HG03196 (cell line): ENCODE results near the gene CDR2.
A peak's percentile ranks its signal among the peaks of the same experiment; 100 is the strongest.
"Not testable (repeated sequence)": the region's sequence is repeated elsewhere in the genome, so short reads cannot be mapped to it uniquely, and the experiment has no call there.

Source experiments
- ATAC-seq: cut with Tn5 transposase; IDR thresholded peaks from one replicate; pipeline ENCODE4 v1.9.1; 2021; ENCODE audit not compliant: unreplicated experiment

CDR2 gene

DNA sequence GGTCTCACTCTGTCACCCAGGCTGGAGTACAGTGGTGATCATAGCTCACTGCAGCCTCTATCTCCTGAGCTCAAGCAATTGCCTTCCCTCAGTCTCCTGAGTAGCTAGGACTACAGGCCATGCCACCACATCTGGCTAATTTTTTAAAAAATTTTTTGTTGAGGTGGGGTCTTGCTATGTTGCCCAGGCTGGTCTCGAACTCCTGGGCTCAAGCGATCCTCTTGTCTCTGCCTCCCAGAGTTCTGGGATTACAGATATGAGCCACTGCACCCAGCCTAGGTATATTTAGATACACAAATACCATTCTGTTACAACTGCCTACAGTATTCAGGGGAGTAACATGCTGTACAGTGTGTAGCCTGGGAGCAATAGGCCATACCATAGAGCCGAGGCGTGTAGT, 62.9 kb downstream of the CDR2 start:
- no peak for ATAC-seq

DNA sequence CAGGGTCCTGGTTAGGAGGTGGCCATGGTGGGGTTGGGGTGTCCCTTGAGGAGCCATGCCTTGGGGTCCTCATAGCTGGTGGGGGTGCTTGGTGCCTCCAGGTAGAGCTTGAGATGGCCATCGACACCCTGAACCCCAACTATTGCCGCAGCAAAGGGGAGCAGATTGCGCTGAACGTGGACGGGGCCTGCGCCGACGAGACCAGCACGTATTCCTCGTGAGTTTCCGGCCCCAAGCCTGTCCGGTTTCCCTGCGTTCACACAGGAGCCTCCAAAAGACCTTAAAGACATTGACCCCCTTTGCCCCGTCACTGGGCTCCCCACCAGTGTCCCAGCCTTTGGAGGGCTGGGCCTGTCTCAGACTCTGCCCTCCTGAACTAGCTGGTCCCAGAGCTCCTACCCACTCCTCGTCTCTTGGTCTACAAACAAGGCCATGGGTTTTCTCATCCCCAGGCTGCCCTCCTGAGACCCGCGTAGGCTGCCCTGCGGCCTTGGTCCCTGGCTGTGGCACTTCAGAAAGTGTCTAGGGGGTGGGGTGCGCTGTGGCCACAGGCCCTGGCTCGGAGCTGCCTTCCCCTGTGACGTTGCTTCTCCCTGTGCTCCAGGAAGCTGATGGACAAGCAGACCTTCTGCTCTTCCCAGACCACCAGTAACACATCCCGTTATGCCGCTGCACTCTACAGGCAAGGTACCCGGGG, 65.4 kb downstream of the CDR2 start:
- ATAC-seq: no peak

DNA sequence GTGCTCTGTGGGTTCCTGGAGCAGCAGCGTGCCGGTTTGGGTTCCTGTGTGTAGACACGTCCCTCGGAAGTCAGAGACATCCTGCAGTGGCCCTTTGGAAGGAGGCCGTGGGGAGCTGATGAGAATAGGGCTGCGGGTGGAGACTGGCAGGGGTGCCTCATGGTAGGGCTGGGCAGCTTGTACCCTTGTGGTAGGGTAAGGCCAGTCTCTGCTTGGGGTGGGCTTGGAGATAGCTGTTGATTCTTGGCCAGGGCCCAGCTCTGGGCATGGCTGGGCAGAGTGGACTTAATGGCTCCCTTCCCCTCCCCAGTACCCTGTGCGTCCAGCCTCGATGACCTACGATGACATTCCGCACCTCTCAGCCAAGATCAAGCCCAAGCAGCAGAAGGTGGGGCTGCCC, 66.6 kb downstream of the CDR2 start:
- ATAC-seq: no peak

DNA sequence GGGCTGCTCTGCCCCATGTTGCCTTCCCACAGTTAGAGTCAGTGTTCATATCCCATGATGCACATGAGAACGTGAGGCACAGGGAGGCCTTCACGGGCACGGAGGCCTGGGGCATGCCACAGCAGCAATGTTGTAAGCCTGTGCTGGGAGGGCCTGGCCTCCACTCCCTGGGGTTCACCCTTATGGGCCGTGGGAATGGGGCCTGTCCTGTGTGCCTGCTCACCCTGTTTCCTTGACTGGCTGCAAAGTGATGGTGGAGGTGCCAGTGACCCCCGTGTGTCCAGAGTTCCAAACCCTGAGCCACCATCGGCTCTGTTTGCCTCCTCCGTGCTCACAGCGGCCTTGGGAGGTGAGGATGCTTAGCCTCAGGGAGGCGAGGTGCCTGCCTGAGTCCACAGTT, 67.6 kb downstream of the CDR2 start:
- no peak for ATAC-seq

DNA sequence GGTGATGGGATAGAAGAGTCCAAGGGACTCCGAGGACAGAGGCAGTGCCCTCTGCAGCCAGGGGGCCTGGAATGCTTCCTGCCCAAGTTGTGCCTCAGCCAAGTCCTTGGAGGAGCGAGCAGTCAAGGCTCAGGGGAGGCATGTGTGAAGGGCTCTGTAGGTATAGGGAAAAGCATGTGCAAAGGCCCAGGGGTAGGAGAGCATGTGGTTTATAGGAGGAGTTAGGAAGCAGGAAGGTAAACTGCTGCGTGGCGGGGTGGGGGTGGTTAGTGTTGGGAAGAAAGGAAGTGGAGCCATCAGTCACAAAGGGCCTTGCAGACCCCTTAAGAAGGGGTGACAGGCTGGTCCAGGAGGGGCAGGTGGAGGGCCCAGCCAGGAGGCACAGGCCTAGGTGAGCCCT, 70.0 kb downstream of the CDR2 start:
- no peak for ATAC-seq

DNA sequence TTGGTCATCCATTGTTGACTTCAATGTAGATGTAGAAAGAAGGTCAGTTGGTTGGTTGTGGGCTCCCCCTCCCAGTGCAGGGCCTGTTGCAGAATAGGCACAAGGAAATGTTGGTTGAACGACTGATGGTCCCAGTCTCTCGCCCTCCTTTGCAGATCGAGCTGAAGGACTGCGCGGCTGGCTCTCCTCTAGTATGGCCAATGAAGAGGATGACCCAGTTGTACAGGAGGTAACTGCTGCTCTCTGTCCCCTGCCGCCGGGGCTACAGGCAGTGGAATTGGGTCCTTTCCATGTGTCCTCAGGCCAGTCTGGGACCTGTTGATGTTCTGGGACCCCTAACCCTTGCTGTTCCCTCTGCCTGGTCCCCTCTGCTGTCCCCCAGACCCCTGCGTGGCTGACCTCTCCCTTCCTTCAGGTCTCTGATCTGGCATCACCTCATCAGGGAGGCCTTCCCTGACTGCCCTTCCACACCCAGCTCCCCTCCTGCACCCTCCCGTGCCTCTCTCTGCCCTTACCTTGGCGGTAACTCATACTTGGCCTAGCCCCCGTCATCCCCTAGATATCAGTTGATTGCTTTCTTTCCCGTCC, 71.5 kb downstream of the CDR2 start:
- no peak for ATAC-seq

DNA sequence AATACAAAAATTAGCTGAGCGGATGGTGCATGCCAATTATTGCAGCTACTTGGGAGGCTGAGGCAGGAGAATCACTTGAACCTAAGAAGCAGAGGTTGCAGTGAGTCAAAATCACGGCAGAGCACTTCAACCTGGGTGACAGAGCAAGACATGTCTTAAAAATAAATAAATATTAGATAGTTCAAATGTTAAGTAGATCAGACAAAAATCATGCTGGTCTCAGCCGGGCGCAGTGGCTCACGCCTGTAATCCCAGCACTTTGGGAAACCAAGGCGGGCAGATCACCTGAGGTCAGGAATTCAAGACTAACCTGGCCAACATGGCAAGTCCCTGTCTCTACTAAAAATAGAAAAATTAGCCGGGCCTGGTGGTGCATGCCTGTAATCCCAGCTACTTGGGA, 73.0 kb downstream of the CDR2 start:
- ATAC-seq: not testable (repeated sequence)

DNA sequence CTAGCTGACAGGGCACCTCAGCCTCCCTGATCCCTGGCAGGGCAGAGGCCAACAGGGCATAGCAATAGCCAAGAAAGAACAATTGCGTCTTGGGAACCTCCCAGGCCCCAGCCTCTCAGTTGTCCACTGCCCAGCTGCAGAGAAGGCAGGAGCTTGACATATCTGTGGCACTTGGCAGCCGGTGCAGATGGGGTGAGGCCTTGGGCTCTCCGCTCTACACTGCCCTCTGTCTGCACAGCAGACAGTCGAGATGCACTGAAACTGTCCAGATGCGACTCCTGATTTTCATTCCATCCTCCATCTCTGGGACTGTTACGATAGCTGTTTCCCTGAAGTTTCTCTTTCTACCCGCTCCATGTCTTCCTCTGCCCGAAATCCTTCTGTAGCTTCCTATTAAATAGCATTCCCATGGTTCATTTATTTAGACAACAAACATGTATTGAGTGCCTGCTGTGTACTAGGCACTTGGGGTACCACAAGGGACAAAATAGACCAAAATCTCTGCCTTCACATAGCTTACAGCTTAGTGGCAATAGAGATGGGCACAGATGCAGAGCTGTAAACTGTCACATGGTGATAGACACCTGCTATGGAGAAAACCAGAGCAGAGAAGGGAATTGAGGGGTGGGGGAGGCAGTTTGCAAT, 73.9 kb downstream of the CDR2 start:
- no peak for ATAC-seq

DNA sequence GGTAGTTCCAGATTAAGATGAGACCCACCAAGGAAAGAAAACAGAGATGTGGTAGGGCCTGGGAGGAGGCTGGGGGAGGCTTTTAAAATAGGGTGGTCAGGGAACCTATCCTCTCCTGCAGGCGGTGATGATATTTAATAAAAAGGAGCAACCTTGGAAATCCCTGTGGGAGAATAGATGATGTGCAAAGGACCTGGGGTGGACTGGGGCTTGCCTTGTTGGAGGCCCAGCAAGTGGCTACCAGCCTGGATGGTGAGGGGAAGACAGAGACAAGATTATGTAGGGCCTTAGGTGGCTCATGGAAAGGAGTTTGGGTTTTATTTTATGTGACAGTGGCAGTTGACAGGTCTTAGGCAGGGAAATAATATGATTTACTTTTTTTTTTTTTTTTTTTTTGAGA, 75.4 kb downstream of the CDR2 start:
- no peak for ATAC-seq

DNA sequence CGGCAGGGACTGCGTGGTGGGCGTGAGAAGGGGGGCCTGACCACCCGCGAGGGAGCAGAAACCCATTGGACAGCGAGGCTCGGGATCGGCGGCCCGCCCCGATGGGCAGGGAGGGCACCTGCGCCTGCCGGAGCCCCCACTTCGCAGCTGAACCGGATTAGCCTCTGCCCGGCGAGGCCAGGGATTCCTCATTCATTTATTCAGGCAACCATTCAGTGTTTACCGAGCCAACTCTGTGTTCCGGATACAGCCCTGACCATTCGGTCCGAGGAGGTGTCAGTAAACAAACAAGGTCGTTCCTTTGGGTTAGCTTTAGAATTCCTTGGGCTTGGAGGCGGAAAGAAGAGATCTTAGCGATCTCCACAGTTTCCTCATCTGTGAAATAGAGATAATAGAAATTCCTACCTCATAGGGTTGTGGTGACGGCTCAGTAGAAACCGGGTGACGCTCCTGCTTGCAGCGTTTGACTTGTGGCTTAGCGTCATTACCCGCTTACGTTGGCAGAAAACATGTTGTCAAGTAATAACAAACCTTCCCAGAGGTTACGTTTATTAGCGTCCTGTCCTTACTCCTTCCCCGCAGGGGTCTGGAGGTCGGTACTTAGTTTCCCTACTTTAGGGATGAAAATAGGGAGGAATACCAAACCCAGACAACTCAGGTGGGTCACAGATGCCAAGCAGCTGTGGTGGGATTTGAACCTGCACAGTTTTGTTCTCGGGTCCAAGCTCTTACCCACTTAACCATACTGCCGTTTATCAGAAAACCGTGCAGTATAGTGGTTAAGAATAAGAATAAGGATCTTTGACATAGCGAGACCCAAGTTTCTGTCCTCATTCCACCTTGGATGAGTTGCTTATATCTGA, 76.3 kb downstream of the CDR2 start:
- ATAC-seq: peak; percentile 27

DNA sequence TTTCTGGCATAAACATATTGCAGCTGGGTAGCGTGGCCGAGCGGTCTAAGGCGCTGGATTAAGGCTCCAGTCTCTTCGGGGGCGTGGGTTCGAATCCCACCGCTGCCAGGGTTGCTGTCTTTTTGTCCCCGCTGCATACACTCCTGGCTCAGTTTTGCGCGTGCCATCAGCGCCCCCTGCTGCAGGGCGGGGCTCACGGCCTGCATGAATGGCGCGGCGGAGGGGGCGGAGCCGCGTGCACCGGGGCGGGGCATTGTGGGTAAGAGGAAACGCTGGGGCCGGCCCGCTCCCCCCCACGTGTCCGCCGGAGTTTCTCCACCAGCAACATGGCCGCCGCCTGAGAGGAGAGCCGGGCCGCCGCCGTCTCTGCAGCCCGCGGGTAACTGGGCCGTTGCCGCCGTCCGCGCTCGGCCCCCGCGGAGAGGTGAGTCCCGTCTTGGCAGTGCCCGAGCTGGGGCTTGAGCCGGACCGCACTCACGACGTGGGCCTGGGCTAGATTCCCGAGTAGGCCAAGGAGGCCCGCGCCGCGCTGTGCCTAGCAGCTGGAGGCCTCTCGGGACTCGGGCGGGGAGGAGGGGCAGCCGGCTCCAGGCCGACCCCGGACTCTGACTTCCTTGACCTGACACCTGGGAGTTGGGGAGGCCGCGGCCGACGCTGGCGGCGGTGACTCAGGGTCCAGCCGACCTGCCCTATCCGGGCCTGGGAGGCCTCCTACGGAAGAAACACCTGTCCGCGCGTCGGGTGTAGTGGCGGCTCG, 77.1 kb downstream of the CDR2 start, which contains the start of gene POLR3E:
Gene POLR3E (plus strand): TSS at position 296 of the 757 bp plus-strand sequence. CDS start 5,560 bp downstream, outside the sequence.
- peak; percentile 77 for ATAC-seq

DNA sequence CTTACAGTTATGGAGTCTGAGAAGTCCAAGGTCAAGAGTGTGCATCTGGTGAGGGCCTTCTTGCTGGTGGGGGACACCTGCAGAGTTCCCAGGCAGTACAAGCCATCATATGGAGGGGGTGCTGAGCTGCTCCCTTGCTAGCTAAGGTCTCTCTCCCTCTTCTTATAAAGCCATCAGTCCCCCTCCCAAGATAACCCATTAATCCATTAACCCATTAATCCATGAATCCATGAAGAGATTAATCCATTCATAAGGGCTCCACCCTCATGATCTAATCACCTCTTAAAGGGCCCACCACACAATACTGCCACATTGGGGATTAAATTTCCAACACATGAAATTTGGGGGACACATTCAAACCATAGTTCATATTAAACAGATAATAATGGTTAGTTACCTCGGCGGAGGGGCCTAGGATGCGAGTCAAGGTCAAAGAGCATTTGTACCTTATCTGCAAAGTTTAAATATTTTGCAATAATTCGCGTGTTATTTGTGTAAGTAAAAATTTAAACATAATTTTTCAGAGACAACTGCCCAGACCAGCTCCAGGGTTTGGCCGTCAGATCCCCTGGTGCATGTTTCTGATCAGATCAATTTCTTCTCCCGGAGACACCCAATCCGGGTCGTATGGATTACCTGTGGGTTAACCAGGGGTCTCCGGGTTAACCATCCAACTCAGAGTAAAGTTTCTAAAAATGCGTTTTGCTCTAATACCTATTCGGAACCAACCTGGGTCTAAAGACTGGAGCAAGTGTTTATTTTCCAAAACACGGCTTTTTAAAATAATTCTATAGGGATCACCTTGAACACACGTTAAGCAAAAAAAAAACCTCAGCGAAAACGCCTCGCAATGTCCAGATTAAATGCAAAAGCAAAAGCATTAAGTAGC, 78.0 kb downstream of the CDR2 start:
- ATAC-seq: no peak
